Sigmoid colon (tissue), 7 donors: Measurements from ENCODE around the gene DHTKD1. TPM values are rescaled to one million over a fixed set of nuclear protein-coding genes. Genes with fewer than 3 reads are reported as not detected.
"Not testable (repeated sequence)": the region's sequence is repeated elsewhere in the genome, so short reads cannot be mapped to it uniquely, and the experiment has no call there.

Experiments used
- DNase-seq: peaks from one replicate; pipeline ENCODE4 v3.0.0-alpha.2; 2019
- H3K27ac ChIP-seq, 4 donors: fragments of 200-600 bp; sonication (generic); one replicate each; pipeline ENCODE4 v1.5.1; 2016 to 2019; ENCODE audit warnings: mild to moderate bottlenecking in 1 of 4
- H3K27me3 ChIP-seq, 3 donors: fragments of 200-600 bp; sonication (generic); one replicate each; pipeline ENCODE4 v1.5.1; 2019; ENCODE audit warnings: mild to moderate bottlenecking in 1 of 3
- H3K36me3 ChIP-seq, 4 donors: fragments of 200-600 bp; sonication (generic); one replicate each; pipeline ENCODE4 v1.5.1; 2016 to 2019
- H3K4me1 ChIP-seq, 4 donors: fragments of 200-600 bp; sonication (generic); one replicate each; pipeline ENCODE4 v1.5.1; 2017 to 2019
- H3K4me3 ChIP-seq, 4 donors: fragments of 200-600 bp; sonication (generic); one replicate each; pipeline ENCODE4 v1.5.1; 2017 to 2019; ENCODE audit warnings: mild to moderate bottlenecking in 2 of 4, moderate library complexity in 1 of 4
- H3K9me3 ChIP-seq, 4 donors: fragments of 200-600 bp in 3 of 4; sonication (generic) in 3 of 4; one replicate each; pipeline versions ENCODE4 v1.5.1 to v1.6.1; 2013 to 2019
- EP300 ChIP-seq, 4 donors: sonication (generic); formaldehyde crosslinking; IDR thresholded peaks; one replicate each; pipeline ENCODE4 v1.6.1; 2017; ENCODE audit warnings: antibody characterized with exemption in 4 of 4
- POLR2A ChIP-seq, 2 donors: fragments of 450-650 bp; IDR thresholded peaks; one replicate each; pipeline ENCODE4 v1.6.1; 2016; ENCODE audit warnings: antibody characterized with exemption in 2 of 2, mild to moderate bottlenecking in 2 of 2, moderate library complexity in 2 of 2
- POLR2AphosphoS5 ChIP-seq, 4 donors: sonication (generic); formaldehyde crosslinking; IDR thresholded peaks; one replicate each; pipeline ENCODE4 v1.6.1; 2017; ENCODE audit warnings: antibody characterized with exemption in 4 of 4
- WGBS, 2 donors: extraction: QIAGEN DNeasy Blood & Tissue Kit; methylation state at CpG; one replicate each; pipeline ENCODE4 v1.1.7; 2013; 5-methylcytosine and 5-hydroxymethylcytosine counted together
- intact Hi-C: fragments of 100-400 bp; cut with DNase I; formaldehyde crosslinking; loops from one replicate; pipeline ENCODE4 v1.15.1; 2023
- polyA plus RNA-seq, 3 donors: library from polyadenylated mRNA; stranded (reverse); fragments of 200-250 nt; gene quantifications; one replicate each; pipeline ENCODE4 v1.2.3, GENCODE V29; 2013
- total RNA-seq, 4 donors: library from RNA; depleted of rRNA; stranded (reverse); fragments of >200 nt; gene quantifications; one replicate each; pipeline ENCODE4 v1.1.0, GENCODE V29; 2016
- TF ChIP-seq, protein P1 (sequence below), 4 experiments: fragments of 450-650 bp in 3 of 4; fragments of 200-600 bp in 1 of 4; IDR thresholded peaks; one replicate each; pipeline ENCODE4 v1.5.1; 2016 to 2019; ENCODE audit warnings: antibody characterized with exemption in 4 of 4, mild to moderate bottlenecking in 3 of 4, moderate library complexity in 2 of 4
- donor health status: healthy with polysubstance abuse.
- donor health status: Bipolar disorder and iron deficiency.
- donor health status: healthy.

The DHTKD1 gene
- total and polyA plus RNA-seq, 7 donors = 8.4 to 37.3 (median 14.8) TPM

GRCh38 chr10:12056748-12057147, 12.0 kb upstream of the DHTKD1 start:
- no peaks in the 10 kb centered on the region for H3K9me3 ChIP-seq
- H3K4me3 ChIP-seq = no peak overlapping the region
- DNase-seq = no peak
- no peak overlapping the region for H3K27ac ChIP-seq
- no peaks in the 10 kb centered on the region for H3K4me1 ChIP-seq
- TF ChIP-seq POLR2AphosphoS5 (IDR thresholded peaks at IDR 0.05) (no peak), POLR2A (IDR thresholded peaks at IDR 0.05) (no peak), EP300 (IDR thresholded peaks at IDR 0.05) (no peak)
- TF ChIP-seq, protein P1, sequence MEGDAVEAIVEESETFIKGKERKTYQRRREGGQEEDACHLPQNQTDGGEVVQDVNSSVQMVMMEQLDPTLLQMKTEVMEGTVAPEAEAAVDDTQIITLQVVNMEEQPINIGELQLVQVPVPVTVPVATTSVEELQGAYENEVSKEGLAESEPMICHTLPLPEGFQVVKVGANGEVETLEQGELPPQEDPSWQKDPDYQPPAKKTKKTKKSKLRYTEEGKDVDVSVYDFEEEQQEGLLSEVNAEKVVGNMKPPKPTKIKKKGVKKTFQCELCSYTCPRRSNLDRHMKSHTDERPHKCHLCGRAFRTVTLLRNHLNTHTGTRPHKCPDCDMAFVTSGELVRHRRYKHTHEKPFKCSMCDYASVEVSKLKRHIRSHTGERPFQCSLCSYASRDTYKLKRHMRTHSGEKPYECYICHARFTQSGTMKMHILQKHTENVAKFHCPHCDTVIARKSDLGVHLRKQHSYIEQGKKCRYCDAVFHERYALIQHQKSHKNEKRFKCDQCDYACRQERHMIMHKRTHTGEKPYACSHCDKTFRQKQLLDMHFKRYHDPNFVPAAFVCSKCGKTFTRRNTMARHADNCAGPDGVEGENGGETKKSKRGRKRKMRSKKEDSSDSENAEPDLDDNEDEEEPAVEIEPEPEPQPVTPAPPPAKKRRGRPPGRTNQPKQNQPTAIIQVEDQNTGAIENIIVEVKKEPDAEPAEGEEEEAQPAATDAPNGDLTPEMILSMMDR (IDR thresholded peaks at IDR 0.05) = no peak
- intact Hi-C loops = no loop called here
- no peaks in the 10 kb centered on the region for H3K27me3 ChIP-seq
- 70 to 78% methylated on average over 4 of the region's 4 CpGs for WGBS, 2 donors
- no peaks in the 10 kb centered on the region for H3K36me3 ChIP-seq

GRCh38 chr10:12061124-12061523, 7.6 kb upstream of the DHTKD1 start:
- Histone ChIP-seq H3K9me3 (no peaks in the 10 kb centered on the region), H3K27ac (no peak overlapping the region), H3K4me1 (no peaks in the 10 kb centered on the region), H3K4me3 (no peak overlapping the region), H3K27me3 (no peaks in the 10 kb centered on the region), H3K36me3 (no peaks in the 10 kb centered on the region)
- DNase-seq = no peak
- TF ChIP-seq EP300 (IDR thresholded peaks at IDR 0.05) (no peak), POLR2AphosphoS5 (IDR thresholded peaks at IDR 0.05) (no peak), POLR2A (IDR thresholded peaks at IDR 0.05) (no peak)
- TF ChIP-seq, protein P1 (IDR thresholded peaks at IDR 0.05) = no peak
- intact Hi-C loops = no loop called here
- 70 to 93% methylated on average over 4 of the region's 4 CpGs for WGBS, 2 donors

DNA sequence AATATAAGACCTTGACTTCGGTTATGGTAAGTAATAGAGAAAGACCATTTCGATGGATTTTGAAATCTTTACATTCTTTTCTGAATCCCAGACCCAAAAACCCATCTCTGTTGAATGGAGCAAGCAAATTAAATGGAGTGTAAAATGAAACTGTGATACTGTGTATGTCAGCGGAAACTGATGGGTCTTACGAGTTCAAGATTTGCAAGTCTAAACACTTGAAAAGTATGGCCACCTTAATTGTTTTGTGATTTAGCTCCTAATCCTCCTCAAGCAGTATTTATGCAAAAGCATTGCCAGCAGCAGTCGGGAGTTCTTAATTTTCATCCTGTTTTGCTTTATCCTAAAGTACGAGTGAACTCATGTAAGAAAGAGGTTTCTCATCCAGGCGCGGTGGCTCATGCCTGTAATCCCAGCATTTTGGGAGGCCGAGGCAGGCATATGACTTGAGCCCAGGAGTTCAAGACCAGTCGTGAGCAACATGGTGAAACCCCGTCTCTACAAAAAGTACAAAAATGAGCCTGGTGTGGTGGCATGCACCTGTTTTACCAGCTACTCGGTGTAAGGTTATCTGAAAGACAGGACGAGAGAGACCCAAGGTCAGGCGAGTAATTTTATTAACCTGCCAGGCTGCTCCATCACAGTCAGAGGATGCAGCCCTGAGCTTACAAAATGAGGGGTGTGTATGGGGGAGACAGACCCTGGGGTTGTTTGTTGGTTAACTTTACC, 5.8 kb upstream of the DHTKD1 start:
- no peak overlapping the region for H3K27ac ChIP-seq
- no peaks in the 10 kb centered on the region for H3K9me3 ChIP-seq
- H3K4me1 ChIP-seq = no peaks in the 10 kb centered on the region
- intact Hi-C loops = no loop called here
- H3K4me3 ChIP-seq = no peak overlapping the region
- no peak for TF ChIP-seq EP300 (IDR thresholded peaks at IDR 0.05)
- no peak for TF ChIP-seq POLR2A (IDR thresholded peaks at IDR 0.05)
- TF ChIP-seq, protein P1 (IDR thresholded peaks at IDR 0.05) = no peak
- no peak for TF ChIP-seq POLR2AphosphoS5 (IDR thresholded peaks at IDR 0.05)
- no peaks in the 10 kb centered on the region for H3K27me3 ChIP-seq
- no peak for DNase-seq
- WGBS, 2 donors = 77 to 83% methylated on average over 14 of the region's 14 CpGs
- H3K36me3 ChIP-seq = no peaks in the 10 kb centered on the region

DNA sequence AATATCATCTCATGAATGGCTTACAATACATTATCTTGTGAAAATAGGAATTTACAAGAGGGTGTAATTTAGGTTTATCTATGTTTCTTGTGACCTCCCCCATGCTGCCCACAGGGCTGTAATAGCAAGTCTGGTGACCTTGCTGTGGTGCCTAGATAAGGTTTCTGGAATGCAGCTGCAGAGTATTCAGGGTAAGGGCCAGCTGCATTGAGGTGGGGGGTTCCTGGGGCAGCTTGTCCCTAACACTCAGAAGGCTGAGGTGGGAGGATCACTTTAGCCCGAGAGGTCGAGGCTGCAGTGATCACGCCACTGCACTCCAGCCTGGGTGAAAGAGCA, 5.3 kb upstream of the DHTKD1 start:
- TF ChIP-seq, protein P1 (IDR thresholded peaks at IDR 0.05) = no peak
- TF ChIP-seq POLR2A (IDR thresholded peaks at IDR 0.05) (no peak), EP300 (IDR thresholded peaks at IDR 0.05) (no peak), POLR2AphosphoS5 (IDR thresholded peaks at IDR 0.05) (no peak)
- no peaks in the 10 kb centered on the region for H3K4me1 ChIP-seq
- 93% methylated on average over 3 of the region's 3 CpGs for WGBS, 2 donors
- intact Hi-C loops = no loop called here
- no peaks in the 10 kb centered on the region for H3K27me3 ChIP-seq
- no peak overlapping the region for H3K4me3 ChIP-seq
- H3K27ac ChIP-seq = no peak overlapping the region
- no peaks in the 10 kb centered on the region for H3K9me3 ChIP-seq
- DNase-seq = no peak
- H3K36me3 ChIP-seq = no peaks in the 10 kb centered on the region

DNA sequence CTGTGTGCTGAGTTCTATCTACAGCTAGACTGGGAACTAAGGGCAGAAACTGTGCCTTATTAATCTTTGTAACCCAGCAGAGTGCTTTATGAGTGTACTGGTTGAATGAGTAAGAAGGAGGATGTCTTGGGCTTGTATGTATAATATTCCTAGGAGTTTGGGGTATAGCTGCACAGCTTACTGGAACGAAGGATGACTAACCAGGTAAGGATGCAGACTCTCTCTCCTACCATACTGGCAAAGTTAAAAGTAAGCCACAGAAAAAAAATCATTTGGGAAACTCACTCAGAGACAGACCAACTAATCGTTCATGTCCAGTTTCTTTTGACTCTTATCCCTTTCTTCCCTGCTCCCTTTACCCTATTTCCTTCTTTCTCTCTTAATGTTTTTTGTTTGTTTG, 1.4 kb upstream of the DHTKD1 start:
- H3K27me3 ChIP-seq = no peaks in the 10 kb centered on the region
- peaks cover 0 to 17% (median 9%) of the 10 kb centered on the region in 4 donors for H3K4me1 ChIP-seq
- no peaks in the 10 kb centered on the region for H3K36me3 ChIP-seq
- no peak overlapping the region for H3K27ac ChIP-seq
- 89 to 91% methylated on average over 2 of the region's 2 CpGs for WGBS, 2 donors
- no peak overlapping the region for H3K4me3 ChIP-seq
- no peaks in the 10 kb centered on the region for H3K9me3 ChIP-seq
- intact Hi-C loops = no loop called here
- DNase-seq = no peak
- TF ChIP-seq POLR2A (IDR thresholded peaks at IDR 0.05) (no peak), POLR2AphosphoS5 (IDR thresholded peaks at IDR 0.05) (no peak), EP300 (IDR thresholded peaks at IDR 0.05) (no peak)
- TF ChIP-seq, protein P1 (IDR thresholded peaks at IDR 0.05) = no peak

DNA sequence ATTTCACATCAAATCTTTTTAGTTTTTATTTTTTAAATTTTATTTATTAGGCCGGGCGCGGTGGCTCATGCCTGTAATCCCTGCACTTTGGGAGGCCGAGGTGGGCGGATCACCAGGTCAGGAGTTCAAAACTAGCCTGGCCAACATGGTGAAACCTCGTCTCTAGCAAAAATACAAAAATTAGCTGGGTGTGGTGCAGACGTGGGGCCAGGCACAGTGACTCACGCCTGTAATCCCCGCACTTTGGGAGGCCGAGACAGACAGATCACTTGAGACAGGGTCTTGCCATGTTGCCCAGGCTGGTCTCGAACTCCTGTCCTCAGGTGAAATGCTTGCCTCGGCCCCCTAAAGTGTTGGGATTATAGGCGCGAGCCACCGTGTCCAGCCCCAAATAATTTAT, 2.7 kb downstream of the DHTKD1 start:
- H3K27me3 ChIP-seq, intact Hi-C loops, H3K36me3 ChIP-seq, H3K27ac ChIP-seq, H3K4me3 ChIP-seq, DNase-seq, H3K9me3 ChIP-seq: not testable (repeated sequence)
- WGBS, 2 donors = 94 to 95% methylated on average over 15 of the region's 15 CpGs
- H3K4me1 ChIP-seq = peaks cover 0 to 17% (median 9%) of the 10 kb centered on the region in 4 donors
